ENCODE measurements around the gene PRMT6.
"Not testable (repeated sequence)": the region's sequence is repeated elsewhere in the genome, so short reads cannot be mapped to it uniquely, and the experiment has no call there.

The PRMT6 gene

GRCh38 chr1:107056426-107057196 is at the start of gene PRMT6:
Gene PRMT6, plus strand, starts transcription at chr1:107056674. Its CDS starts 42 bp downstream, at chr1:107056716.
- in situ Hi-C loops (cut with MboI; ENCODE audit: low pct_unique_long_range_greater_than_20kb, low sequenced_read_pairs) = no loop called here
- peak; percentile 83 for DNase-seq

DNA sequence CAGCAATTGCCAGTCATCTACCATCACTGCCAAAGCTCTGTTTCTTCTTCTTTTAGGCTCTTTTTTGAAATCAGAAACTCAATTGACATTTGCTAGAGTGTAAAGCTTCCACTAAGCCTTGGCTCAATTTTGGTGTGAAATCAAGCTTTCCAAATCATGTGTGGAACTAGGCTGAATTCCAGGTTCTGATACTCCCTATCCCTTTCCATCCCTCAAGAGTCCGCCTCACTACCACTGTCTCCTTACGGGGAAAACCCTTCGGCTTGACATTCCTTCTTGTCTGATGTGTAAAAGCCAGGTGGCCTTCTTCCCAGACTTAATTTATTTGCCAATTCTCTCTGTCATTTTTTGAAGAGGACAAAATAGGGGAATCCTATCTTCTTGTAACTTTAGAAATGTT is 47.2 kb upstream of the PRMT6 start:
- in situ Hi-C loops (cut with MboI; ENCODE audit: low pct_unique_long_range_greater_than_20kb, low sequenced_read_pairs) = no loop called here
- DNase-seq = no peak

GRCh38 chr1:107010582-107010981 is 45.9 kb upstream of the PRMT6 start:
- in situ Hi-C loops (cut with MboI; ENCODE audit: low pct_unique_long_range_greater_than_20kb, low sequenced_read_pairs) = no loop called here

GRCh38 chr1:107016376-107016978 is 40.0 kb upstream of the PRMT6 start:
- in situ Hi-C loops (cut with MboI; ENCODE audit: low pct_unique_long_range_greater_than_20kb, low sequenced_read_pairs) = no loop called here
- no peak for DNase-seq

More at GRCh38 chr1:107010582-107010981, 45.9 kb upstream of the PRMT6 start:
- DNase-seq = no peak

DNA sequence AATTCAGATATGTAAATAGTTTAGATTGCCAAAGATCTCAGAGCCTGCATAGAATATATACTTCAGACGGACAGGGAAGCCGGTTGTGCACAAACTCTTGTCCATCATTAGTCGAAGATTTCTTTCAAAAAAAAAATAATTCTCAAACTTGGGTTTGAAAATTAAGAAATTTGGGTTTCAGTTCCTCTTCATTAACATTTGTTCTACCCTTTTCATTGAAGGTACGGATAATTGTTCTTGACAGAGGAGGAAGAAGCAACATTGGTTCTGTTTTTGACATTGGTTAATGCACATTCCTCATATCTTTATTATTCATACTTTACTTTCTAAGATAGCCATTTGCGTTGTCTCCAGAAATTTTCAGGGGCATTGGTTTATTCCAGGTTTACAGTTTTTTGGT is 38.0 kb upstream of the PRMT6 start:
- DNase-seq = no peak
- in situ Hi-C loops (cut with MboI; ENCODE audit: low pct_unique_long_range_greater_than_20kb, low sequenced_read_pairs) = no loop called here

GRCh38 chr1:107019166-107019565 is 37.3 kb upstream of the PRMT6 start:
- in situ Hi-C loops (cut with MboI; ENCODE audit: low pct_unique_long_range_greater_than_20kb, low sequenced_read_pairs) = no loop called here
- DNase-seq = no peak

GRCh38 chr1:107038874-107039273 is 17.6 kb upstream of the PRMT6 start:
- DNase-seq; in situ Hi-C loops (cut with MboI; ENCODE audit: low pct_unique_long_range_greater_than_20kb, low sequenced_read_pairs): not testable (repeated sequence)

DNA sequence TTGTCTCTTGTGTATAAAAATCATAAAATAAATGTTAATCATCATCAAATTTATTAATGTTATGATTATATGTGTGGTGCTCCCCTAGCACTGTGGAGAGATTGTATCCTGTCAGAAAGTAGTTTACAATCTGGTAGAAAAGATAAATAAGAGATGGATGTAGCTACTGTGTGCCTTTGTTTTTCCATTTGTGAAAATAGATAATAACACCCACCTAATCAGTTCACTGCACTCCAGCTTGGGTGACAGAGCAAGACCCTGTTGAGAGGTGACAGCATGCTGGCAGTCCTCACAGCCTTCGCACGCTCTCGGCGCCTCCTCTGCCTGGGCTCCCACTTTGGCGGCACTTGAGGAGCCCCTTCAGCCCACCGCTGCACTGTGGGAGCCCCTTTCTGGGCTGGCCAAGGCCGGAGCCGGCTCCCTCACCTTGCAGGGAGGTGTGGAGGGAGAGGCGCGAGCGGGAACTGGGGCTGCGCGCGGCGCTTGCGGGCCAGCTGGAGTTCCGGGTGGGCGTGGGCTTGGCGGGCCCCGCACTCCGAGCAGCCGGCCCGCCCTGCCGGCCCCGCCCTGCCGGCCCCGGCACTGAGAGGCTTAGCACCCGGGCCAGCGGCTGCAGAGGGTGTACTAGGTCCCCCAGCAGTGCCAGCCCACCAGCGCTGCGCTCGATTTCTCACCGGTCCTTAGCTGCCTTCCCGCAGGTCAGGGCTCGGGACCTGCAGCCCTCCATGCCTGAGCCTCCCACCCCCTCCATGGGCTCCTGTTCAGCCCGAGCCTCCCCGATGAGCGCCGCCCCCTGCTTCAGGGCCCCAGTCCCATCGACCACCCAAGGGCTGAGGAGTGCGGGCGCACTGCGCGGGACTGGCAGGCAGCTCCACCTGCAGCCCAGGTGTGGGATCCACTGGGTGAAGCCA is 11.9 kb upstream of the PRMT6 start:
- DNase-seq; in situ Hi-C loops (cut with MboI; ENCODE audit: low pct_unique_long_range_greater_than_20kb, low sequenced_read_pairs): not testable (repeated sequence)

- in situ Hi-C loops (cut with MboI; ENCODE audit: low pct_unique_long_range_greater_than_20kb, low sequenced_read_pairs) = no loop called here
Observed at GRCh38 chr1:107047602-107048001, 8.9 kb upstream of the PRMT6 start.

GRCh38 chr1:107048241-107048640 is 8.2 kb upstream of the PRMT6 start:
- in situ Hi-C loops (cut with MboI; ENCODE audit: low pct_unique_long_range_greater_than_20kb, low sequenced_read_pairs) = no loop called here
- no peak for DNase-seq

More at GRCh38 chr1:107047602-107048001, 8.9 kb upstream of the PRMT6 start:
- DNase-seq = no peak

DNA sequence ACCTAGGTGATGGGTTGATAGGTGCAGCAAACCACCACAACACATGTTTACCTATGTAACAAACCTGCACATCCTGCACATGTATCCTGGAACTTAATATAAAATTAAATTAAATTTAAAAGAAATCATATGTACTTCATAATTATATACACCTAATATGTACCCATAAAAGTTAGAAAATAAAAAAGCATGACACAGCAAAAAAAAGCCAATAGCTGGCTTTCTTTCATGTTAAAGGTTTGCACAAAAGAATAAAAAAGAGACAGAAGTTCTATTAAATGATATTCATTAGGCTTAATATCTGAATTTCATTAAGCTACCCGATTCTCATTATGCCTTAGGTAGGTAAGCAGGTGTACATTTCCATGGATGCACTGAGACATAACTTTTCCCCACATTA is 5.2 kb upstream of the PRMT6 start:
- in situ Hi-C loops (cut with MboI; ENCODE audit: low pct_unique_long_range_greater_than_20kb, low sequenced_read_pairs) = no loop called here
- no peak for DNase-seq

- DNase-seq; in situ Hi-C loops (cut with MboI; ENCODE audit: low pct_unique_long_range_greater_than_20kb, low sequenced_read_pairs): not testable (repeated sequence)
Observed at GRCh38 chr1:107055919-107056425, 502 bp upstream of the PRMT6 start.

DNA sequence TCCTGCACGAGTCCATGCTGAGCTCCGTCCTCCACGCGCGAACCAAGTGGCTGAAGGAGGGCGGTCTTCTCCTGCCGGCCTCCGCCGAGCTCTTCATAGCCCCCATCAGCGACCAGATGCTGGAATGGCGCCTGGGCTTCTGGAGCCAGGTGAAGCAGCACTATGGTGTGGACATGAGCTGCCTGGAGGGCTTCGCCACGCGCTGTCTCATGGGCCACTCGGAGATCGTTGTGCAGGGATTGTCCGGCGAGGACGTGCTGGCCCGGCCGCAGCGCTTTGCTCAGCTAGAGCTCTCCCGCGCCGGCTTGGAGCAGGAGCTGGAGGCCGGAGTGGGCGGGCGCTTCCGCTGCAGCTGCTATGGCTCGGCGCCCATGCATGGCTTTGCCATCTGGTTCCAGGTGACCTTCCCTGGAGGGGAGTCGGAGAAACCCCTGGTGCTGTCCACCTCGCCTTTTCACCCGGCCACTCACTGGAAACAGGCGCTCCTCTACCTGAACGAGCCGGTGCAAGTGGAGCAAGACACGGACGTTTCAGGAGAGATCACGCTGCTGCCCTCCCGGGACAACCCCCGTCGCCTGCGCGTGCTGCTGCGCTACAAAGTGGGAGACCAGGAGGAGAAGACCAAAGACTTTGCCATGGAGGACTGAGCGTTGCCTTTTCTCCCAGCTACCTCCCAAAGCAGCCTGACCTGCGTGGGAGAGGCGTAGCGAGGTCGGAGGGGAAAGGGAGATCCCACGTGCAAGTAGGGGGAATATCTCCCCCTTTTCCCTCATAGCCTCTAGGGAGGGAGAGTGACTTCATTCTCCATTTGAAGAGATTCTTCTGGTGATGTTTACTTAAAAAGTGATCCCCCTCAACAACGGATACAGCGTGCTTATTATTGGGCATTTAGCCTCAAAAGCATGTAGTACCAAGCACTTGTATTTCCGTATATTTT is 991 bp downstream of the PRMT6 start:
- DNase-seq = peak; percentile 63
- in situ Hi-C loops (cut with MboI; ENCODE audit: low pct_unique_long_range_greater_than_20kb, low sequenced_read_pairs) = no loop called here

DNA sequence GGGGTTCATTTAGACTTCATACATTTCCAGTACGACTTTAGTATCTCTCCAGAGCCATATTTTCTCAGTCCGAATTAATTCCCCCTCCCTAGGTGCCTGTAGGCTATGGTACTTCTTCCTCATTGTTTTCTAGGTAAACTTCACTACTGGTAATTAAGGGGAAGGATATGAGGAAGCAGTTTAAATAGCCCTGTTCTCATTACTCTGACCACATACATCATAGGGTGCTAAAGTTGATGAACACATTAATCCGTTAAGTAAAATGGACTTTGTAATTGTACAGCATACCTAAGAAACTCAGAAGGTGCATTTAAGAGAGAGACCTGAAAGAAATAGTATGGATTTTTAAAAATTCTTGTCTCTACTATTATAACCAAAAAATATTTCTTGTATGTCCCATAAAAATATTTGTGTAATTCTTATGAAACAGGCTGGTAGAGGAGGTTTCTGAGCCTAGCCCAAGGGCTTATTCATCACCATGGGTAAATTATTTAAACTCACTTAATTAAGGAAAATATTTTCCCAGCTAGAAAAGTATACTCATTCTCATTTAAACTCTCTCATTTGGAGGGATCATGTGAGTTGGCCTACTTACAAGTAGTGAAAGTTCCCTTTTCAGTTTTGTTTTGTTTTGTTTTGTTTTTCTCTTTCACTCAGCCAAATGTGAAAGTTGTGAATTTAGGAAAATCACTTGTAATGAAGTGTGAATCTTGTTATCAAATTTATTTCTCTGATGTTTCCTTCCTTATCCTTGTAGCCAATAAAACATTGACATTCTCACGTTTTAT is 2.0 kb downstream of the PRMT6 start:
- in situ Hi-C loops (cut with MboI; ENCODE audit: low pct_unique_long_range_greater_than_20kb, low sequenced_read_pairs) = no loop called here
- DNase-seq = peak; percentile 38

DNA sequence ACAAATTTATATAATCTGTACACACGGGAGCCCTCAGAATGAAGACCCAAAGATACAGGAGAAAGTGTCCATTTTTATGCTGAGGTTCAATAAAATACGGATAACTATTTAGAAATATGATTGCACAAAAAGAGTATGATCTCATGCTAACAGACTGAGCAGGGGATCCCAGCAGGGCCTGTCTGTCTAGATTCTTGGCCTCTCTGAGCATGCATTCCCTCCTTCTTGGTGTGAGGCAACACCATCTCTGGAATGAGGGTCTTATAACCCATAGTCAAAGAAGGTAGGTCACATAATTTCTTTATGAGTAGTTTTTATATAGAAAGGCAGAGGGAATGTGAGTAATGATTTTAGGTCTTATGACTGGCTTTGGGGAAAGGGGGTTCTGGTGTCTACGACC is 5.4 kb downstream of the PRMT6 start:
- no peak for DNase-seq
- in situ Hi-C loops (cut with MboI; ENCODE audit: low pct_unique_long_range_greater_than_20kb, low sequenced_read_pairs) = no loop called here

GRCh38 chr1:107073493-107073892 is 17.0 kb downstream of the PRMT6 start:
- in situ Hi-C loops (cut with MboI; ENCODE audit: low pct_unique_long_range_greater_than_20kb, low sequenced_read_pairs) = no loop called here
- DNase-seq = no peak

DNA sequence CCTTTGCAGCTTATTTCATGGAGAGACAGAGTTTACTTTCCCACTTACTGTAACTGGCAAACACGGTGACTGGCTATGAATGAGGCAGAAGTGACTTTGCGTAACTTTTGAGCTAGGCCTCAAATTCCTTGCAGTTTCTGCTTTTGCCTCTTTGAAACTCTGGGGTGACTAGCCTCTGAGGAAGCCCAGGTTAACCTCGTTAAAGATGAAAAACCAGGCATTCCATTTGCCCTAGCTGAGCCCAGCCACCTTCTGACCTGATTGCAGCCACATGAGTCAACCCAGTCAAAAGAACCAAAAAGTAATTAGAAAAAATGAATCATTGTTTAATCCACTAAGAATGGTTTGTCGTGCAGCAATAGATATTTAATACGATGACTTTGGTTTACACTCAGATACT is 20.4 kb downstream of the PRMT6 start:
- in situ Hi-C loops (cut with MboI; ENCODE audit: low pct_unique_long_range_greater_than_20kb, low sequenced_read_pairs) = no loop called here
- no peak for DNase-seq

GRCh38 chr1:107079249-107079648 is 22.8 kb downstream of the PRMT6 start:
- DNase-seq = no peak
- in situ Hi-C loops (cut with MboI; ENCODE audit: low pct_unique_long_range_greater_than_20kb, low sequenced_read_pairs) = no loop called here
